RWPE1 (cell line): Measurements from ENCODE around the gene MYMK.

ENCODE experiments used
- CTCF ChIA-PET: fragments of 350-600 bp; sonication (Branson Sonifier 250); formaldehyde crosslinking; extraction: SDS; loops from one replicate; lab custom pipeline; 2021; lab: Yijun Ruan, JAX
- POLR2A ChIA-PET: fragments of 400-600 bp; formaldehyde crosslinking; extraction: SDS; loops from one replicate; lab custom pipeline; 2020; ENCODE audit warnings: antibody characterized with exemption; ENCODE audit not compliant: low non-redundant PET; lab: Yijun Ruan, JAX
- DNase-seq: peaks from one replicate; pipeline ENCODE4 v3.0.0; 2012; ENCODE audit warnings: low spot score
- H3K27ac ChIP-seq: fragments of 450-650 bp; 2 replicates; pipeline ENCODE4 v1.5.1; 2017
- CTCF ChIP-seq: fragments of 450-650 bp; conservative IDR thresholded peaks from 2 replicates; pipeline ENCODE4 v1.5.1; 2017; ENCODE audit warnings: low read depth, mild to moderate bottlenecking

The MYMK gene

DNA sequence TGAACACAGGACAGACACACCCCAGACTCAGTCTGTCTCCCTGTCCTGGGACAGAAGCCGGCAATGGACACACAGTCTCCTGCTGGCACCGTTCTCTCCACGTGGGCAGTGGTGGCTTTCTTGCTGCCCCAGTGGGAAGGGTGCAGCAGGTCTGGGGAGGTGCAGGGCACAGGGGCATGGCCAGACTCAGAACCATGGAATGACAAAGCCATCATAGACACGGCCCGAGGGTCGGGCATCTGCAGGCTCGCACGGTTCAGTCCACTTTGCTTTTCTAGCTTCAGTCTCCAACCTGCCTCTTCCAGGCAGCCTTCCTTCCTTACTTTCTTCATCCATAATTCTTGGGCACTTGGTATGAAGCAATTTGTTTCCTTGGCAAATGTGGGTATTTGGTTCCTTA lies 16.7 kb downstream of the MYMK start:
- no peak overlapping the region for H3K27ac ChIP-seq
- TF ChIP-seq CTCF = no peak
- CTCF ChIA-PET = no interaction called here
- POLR2A ChIA-PET = no interaction called here
- no peak for DNase-seq

GRCh38 chr9:133507246-133507965 lies 17.4 kb downstream of the MYMK start:
- CTCF ChIA-PET = interaction anchor here (0.7 kb wide), 1 partner anchor 488 kb away, joined by 3 read pairs; no protein-coding TSS in a partner anchor
- POLR2A ChIA-PET = no interaction called here
- peak overlapping the region; percentile 51 for H3K27ac ChIP-seq
- no peak for DNase-seq
- no peak for TF ChIP-seq CTCF

DNA sequence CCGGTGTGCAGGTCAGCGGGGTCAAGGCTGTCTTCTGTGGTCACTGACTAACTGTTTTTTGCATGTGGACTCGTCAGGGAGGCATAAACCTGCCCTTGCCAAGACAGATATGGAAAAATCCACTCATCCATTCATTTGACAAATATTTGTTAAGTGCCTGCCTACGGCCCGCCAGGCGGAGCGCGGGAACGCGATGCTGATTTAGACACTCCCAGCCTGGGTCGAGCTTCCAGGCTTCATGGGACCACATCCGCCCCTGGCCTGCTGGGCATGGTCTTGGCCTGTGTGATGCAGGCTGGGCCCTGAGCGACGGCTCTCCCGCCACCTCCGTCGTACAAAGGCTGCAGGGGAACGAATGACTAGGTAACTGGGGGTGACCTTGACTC lies 18.1 kb downstream of the MYMK start:
- H3K27ac ChIP-seq = peak overlapping the region; percentile 51
- TF ChIP-seq CTCF = no peak
- CTCF ChIA-PET = interaction anchor here (0.7 kb wide), 1 partner anchor 489 kb away, joined by 3 read pairs; no protein-coding TSS in a partner anchor
- DNase-seq = peak; percentile 54
- POLR2A ChIA-PET = no interaction called here

DNA sequence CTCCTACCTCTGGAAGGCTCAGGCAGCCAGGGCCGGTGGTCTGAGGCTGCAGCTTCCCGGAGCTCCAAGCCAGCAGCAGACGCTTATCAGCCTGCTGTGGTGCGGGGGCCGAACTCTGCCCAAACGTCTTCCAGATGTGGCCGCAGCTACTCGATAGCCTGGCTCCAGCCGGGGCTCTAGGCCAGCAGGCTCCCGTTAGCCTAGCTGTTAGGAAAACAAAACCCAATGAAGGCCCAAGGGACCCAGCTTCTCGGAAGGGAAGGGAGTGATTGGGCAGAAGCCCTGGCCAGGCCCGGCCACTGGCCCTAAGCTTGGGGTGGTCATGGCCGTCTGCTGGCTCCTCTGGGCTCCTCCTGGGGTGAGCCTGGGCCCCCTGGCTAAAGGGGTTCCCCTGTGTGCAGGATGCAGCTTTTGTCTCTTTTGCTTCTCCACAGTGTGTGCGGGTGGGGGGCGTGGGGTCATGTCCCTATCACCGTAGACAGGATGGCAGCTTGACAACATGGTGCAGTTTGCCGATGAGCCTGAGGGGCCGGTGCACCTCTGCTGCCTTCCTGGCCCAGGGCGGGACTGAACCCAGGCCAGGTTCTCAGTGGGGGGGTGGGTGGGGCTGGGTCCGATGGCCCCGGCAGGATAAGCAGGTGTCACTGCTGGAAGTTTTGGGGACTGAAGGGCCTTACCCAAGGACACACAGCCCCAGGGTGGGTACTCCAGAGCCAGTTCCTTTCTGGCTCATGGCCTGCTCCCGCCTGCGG lies 18.7 kb downstream of the MYMK start:
- POLR2A ChIA-PET = interaction anchor here (0.6 kb wide), 1 partner anchor 473 kb away, joined by 8 read pairs; no protein-coding TSS in a partner anchor
- peak overlapping the region; percentile 51 for H3K27ac ChIP-seq
- no peak for TF ChIP-seq CTCF
- CTCF ChIA-PET = interaction anchor here (0.5 to 0.7 kb wide), 2 partner anchors 12 to 489 kb away, joined by 3 read pairs; no protein-coding TSS in a partner anchor
- no peak for DNase-seq

DNA sequence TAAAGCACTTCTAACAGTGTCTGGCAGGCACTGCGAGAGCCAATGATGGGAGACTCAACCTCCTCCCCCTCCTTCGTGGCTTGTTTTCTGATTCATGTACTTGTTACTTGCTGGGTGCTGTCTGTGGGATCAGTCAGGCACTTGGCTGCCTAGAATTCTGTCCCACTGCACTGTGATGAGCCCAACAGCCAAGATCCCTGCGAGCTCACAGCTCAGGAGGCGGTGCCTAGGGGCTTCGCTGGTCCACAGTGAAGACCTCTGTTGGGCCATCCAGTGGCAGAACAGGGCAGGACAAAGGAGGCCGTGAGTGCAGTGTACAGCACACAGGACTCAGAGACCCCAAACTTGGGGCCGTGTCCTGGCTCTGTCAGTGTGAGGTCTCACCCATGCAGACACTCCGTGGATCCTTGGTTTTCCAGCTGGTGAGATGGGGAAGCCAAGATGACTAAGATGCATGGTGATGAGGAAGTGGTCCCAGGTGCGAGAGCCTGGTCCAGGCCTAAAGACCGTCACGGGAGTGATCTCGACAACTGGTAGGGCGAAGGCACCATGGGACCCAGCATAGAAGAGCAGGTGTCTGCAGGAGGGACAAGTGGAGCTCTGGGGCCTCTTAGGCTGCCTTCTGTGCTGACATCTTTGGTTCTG lies 19.5 kb downstream of the MYMK start:
- H3K27ac ChIP-seq = no peak overlapping the region
- ChIA-PET POLR2A (interaction anchor here (0.6 kb wide), 1 partner anchor 472 kb away, joined by 8 read pairs; no protein-coding TSS in a partner anchor), CTCF (interaction anchor here (0.5 kb wide), 1 partner anchor 11 kb away, joined by 3 read pairs; no protein-coding TSS in a partner anchor)
- no peak for DNase-seq
- TF ChIP-seq CTCF = no peak

- CTCF ChIA-PET = no interaction called here
- H3K27ac ChIP-seq = no peak overlapping the region
- DNase-seq = no peak
- no peak for TF ChIP-seq CTCF
- POLR2A ChIA-PET = no interaction called here
Observed at GRCh38 chr9:133502112-133502511, 22.6 kb downstream of the MYMK start.
